ENCODE results near the gene LRRFIP1. TPM values are rescaled to one million over a fixed set of nuclear protein-coding genes. Genes with fewer than 3 reads are reported as not detected.

Gene LRRFIP1
- total RNA-seq, 1 donor from 2014 or later, result 40.7 TPM

DNA sequence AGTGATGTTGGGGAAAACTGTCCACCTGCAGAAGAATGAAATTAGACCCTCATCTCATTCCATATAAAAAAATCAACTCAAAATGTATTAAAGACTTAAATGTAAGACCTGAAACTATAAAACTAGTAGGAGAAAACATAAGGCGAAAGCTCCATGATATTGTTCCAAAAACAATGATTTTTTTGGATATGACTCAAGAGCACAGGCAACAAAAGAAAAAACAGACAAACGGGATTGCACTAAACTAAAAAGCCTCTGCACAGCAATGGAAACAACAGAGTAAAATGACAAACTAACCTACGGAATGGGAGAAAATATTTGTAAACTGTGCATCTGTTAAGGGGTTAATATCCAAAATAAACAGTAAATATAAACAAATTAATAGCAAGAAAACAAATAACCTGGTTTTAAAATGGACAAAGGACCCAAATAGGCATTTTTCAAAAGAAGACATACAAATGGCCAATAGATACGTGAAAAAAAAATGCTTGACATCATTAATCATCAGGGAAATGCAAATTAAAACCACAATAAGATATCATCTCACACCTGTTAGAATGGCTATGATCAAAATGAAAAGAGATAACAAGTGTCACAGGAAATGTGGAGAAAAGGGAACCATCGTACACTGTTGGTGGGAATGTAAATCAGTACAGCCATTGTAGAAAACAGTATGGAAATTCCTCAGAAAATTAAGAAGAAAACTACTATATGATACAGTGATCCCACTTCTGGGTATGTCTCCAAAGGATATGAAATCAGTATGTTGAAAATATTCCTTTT lies 26.6 kb downstream of the LRRFIP1 start:
- no peaks in the 10 kb centered on the region for H3F3A ChIP-seq (ENCODE audit: low read depth)
- no peak overlapping the region for H3K4me2 ChIP-seq
- H4K20me1 ChIP-seq (ENCODE audit: low read depth), result no peaks in the 10 kb centered on the region
- no peak overlapping the region for H3K9ac ChIP-seq
- no peak overlapping the region for H2AFZ ChIP-seq (replicated peaks)
- H3K4me3 ChIP-seq, result no peak overlapping the region
- no peaks in the 10 kb centered on the region for H3K79me2 ChIP-seq (ENCODE audit: low read depth)
- H3K27ac ChIP-seq, result no peak overlapping the region
- Mint-ChIP-seq H3K27ac (no peak overlapping the region), H3K9me3 (peaks cover 45% of the 10 kb centered on the region), H3K36me3 (peaks cover 40% of the 10 kb centered on the region), H3K4me1 (no peaks in the 10 kb centered on the region), H3K4me3 (no peak overlapping the region), H3K27me3 (ENCODE audit: insufficient read depth, low read depth) (peaks cover 6% of the 10 kb centered on the region)
- H3K4me1 ChIP-seq, result no peaks in the 10 kb centered on the region
- no peaks in the 10 kb centered on the region for H3K36me3 ChIP-seq
- no peaks in the 10 kb centered on the region for H3K9me3 ChIP-seq (ENCODE audit: low read depth)
- TF ChIP-seq EZH2 (IDR thresholded peaks at IDR 0.05) (no peak), EZH2phosphoT487 (IDR thresholded peaks at IDR 0.05) (no peak)
- TF ChIP-seq, protein P1, sequence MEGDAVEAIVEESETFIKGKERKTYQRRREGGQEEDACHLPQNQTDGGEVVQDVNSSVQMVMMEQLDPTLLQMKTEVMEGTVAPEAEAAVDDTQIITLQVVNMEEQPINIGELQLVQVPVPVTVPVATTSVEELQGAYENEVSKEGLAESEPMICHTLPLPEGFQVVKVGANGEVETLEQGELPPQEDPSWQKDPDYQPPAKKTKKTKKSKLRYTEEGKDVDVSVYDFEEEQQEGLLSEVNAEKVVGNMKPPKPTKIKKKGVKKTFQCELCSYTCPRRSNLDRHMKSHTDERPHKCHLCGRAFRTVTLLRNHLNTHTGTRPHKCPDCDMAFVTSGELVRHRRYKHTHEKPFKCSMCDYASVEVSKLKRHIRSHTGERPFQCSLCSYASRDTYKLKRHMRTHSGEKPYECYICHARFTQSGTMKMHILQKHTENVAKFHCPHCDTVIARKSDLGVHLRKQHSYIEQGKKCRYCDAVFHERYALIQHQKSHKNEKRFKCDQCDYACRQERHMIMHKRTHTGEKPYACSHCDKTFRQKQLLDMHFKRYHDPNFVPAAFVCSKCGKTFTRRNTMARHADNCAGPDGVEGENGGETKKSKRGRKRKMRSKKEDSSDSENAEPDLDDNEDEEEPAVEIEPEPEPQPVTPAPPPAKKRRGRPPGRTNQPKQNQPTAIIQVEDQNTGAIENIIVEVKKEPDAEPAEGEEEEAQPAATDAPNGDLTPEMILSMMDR (IDR thresholded peaks at IDR 0.05), result no peak
- H3K27me3 ChIP-seq, result no peaks in the 10 kb centered on the region
- no peak for DNase-seq (ENCODE audit: low spot score)

GRCh38 chr2:237657063-237657462 lies 29.7 kb downstream of the LRRFIP1 start:
- H3K27me3 Mint-ChIP-seq (ENCODE audit: insufficient read depth, low read depth), result no peaks in the 10 kb centered on the region

GRCh38 chr2:237660381-237660900 lies 33.1 kb downstream of the LRRFIP1 start:
- TF ChIP-seq EZH2 (IDR thresholded peaks at IDR 0.05), result no peak
- no peak for TF ChIP-seq EZH2phosphoT487 (IDR thresholded peaks at IDR 0.05)
- TF ChIP-seq, protein P1 (IDR thresholded peaks at IDR 0.05), result no peak
- Mint-ChIP-seq H3K27me3 (ENCODE audit: insufficient read depth, low read depth) (peaks cover 9% of the 10 kb centered on the region), H3K27ac (peak overlapping the region; percentile 7), H3K9me3 (peaks cover 10% of the 10 kb centered on the region), H3K4me3 (no peak overlapping the region), H3K36me3 (peaks cover 7% of the 10 kb centered on the region), H3K4me1 (peaks cover 49% of the 10 kb centered on the region)
- DNase-seq (ENCODE audit: low spot score), result no peak
- no peaks in the 10 kb centered on the region for H3K36me3 ChIP-seq
- no peaks in the 10 kb centered on the region for H3F3A ChIP-seq (ENCODE audit: low read depth)
- peaks cover 13% of the 10 kb centered on the region for H4K20me1 ChIP-seq (ENCODE audit: low read depth)
- H3K4me1 ChIP-seq, result peaks cover 2% of the 10 kb centered on the region
- H3K9ac ChIP-seq, result no peak overlapping the region
- H3K27ac ChIP-seq, result no peak overlapping the region
- H2AFZ ChIP-seq (replicated peaks), result no peak overlapping the region
- H3K79me2 ChIP-seq (ENCODE audit: low read depth), result no peaks in the 10 kb centered on the region
- no peaks in the 10 kb centered on the region for H3K27me3 ChIP-seq
- no peaks in the 10 kb centered on the region for H3K9me3 ChIP-seq (ENCODE audit: low read depth)
- no peak overlapping the region for H3K4me2 ChIP-seq
- H3K4me3 ChIP-seq, result no peak overlapping the region

More at GRCh38 chr2:237657063-237657462, 29.7 kb downstream of the LRRFIP1 start:
- H3K4me3 ChIP-seq, result no peak overlapping the region
- Mint-ChIP-seq H3K36me3 (peaks cover 21% of the 10 kb centered on the region), H3K4me3 (no peak overlapping the region), H3K27ac (no peak overlapping the region), H3K9me3 (peaks cover 31% of the 10 kb centered on the region), H3K4me1 (peaks cover 22% of the 10 kb centered on the region)
- no peaks in the 10 kb centered on the region for H3K27me3 ChIP-seq
- TF ChIP-seq EZH2 (IDR thresholded peaks at IDR 0.05) (no peak), EZH2phosphoT487 (IDR thresholded peaks at IDR 0.05) (no peak)
- TF ChIP-seq, protein P1 (IDR thresholded peaks at IDR 0.05), result no peak
- no peaks in the 10 kb centered on the region for H3K79me2 ChIP-seq (ENCODE audit: low read depth)
- H3K4me2 ChIP-seq, result no peak overlapping the region
- no peak for DNase-seq (ENCODE audit: low spot score)
- H2AFZ ChIP-seq (replicated peaks), result no peak overlapping the region
- no peak overlapping the region for H3K9ac ChIP-seq
- H3K9me3 ChIP-seq (ENCODE audit: low read depth), result no peaks in the 10 kb centered on the region
- no peaks in the 10 kb centered on the region for H4K20me1 ChIP-seq (ENCODE audit: low read depth)
- no peaks in the 10 kb centered on the region for H3K36me3 ChIP-seq
- H3F3A ChIP-seq (ENCODE audit: low read depth), result no peaks in the 10 kb centered on the region
- no peaks in the 10 kb centered on the region for H3K4me1 ChIP-seq
- H3K27ac ChIP-seq, result no peak overlapping the region

Measured in neural progenitor cell (in vitro differentiated cells).